K562 (cell line): ENCODE measurements around the gene CENPU. TPM values are rescaled to one million over a fixed set of nuclear protein-coding genes. Genes with fewer than 3 reads are reported as not detected.

Experiments
- ARNT ChIP-seq, 2 experiments: fragments of 450-650 bp; IDR thresholded peaks; 2 replicates each; pipeline ENCODE4 v1.6.1; 2016; ENCODE audit warnings: mild to moderate bottlenecking in 1 of 2
- CBX8 ChIP-seq: fragments of 200-600 bp; sonication (generic); IDR thresholded peaks from 2 replicates; pipeline ENCODE4 v1.6.1; 2012; ENCODE audit warnings: borderline replicate concordance, mixed run types, low read depth, mild to moderate bottlenecking, moderate library complexity, mixed read lengths, low read length, control low read depth, inconsistent platforms; ENCODE audit not compliant: poor library complexity, severe bottlenecking; ENCODE audit errors: extremely low read depth
- DACH1 ChIP-seq: fragments of 450-650 bp; IDR thresholded peaks from 2 replicates; pipeline ENCODE4 v1.6.1; 2018; ENCODE audit not compliant: partially characterized antibody
- DMBX1 ChIP-seq: fragments of 250-450 bp; sonication (Bioruptor Pico); IDR thresholded peaks from 2 replicates; pipeline ENCODE4 v1.8.0; 2022; ENCODE audit warnings: inconsistent platforms, mild to moderate bottlenecking, moderate library complexity, borderline replicate concordance
- HEY1 ChIP-seq: fragments of 250-450 bp; sonication (Bioruptor Pico); IDR thresholded peaks from 2 replicates; pipeline ENCODE4 v1.5.0; 2020; ENCODE audit warnings: mild to moderate bottlenecking, moderate library complexity, borderline replicate concordance
- SRSF1 ChIP-seq: fragments of 200-400 bp; formaldehyde crosslinking; IDR thresholded peaks from 2 replicates; pipeline ENCODE4 v1.6.1; 2017; ENCODE audit warnings: mild to moderate bottlenecking, low read depth, low read length, moderate library complexity
- polyA plus RNA-seq, 8 experiments: library from polyadenylated mRNA; depleted of rRNA in 4 of 8; stranded (reverse) in 5 of 8; unstranded in 3 of 8; fragments of >200 nt; fragmentation: Nextera tagmentation in 2 of 8; fragmentation: Illumina TruSeq in 1 of 8; extraction: Ambion mirVana in 2 of 8; extraction: Trizol in 1 of 8; gene quantifications; 2 replicates each; pipeline versions ENCODE4 v1.2.1 to v1.2.3, GENCODE V29; 2011 to 2014; ENCODE audit warnings: inconsistent platforms in 1 of 8, missing spikeins in 1 of 8
- total RNA-seq, 7 experiments: library from RNA; depleted of rRNA in 6 of 7; stranded (reverse); fragments of >200 nt in 6 of 7; fragmentation: Illumina TruSeq in 2 of 7; extraction: Trizol in 2 of 7; gene quantifications; 2 replicates each; pipeline versions ENCODE4 v1.2.1 to v1.2.3, GENCODE V29; 2011 to 2021; ENCODE audit warnings: low replicate concordance in 1 of 7
- TF ChIP-seq, protein P1 (sequence below): fragments of 450-650 bp; IDR thresholded peaks from 2 replicates; pipeline ENCODE4 v1.6.1; 2016; ENCODE audit warnings: mild to moderate bottlenecking, moderate library complexity
- TF ChIP-seq, protein P2 (sequence below): fragments of 250-450 bp; sonication (Bioruptor Pico); IDR thresholded peaks from 2 replicates; pipeline ENCODE4 v1.8.0; 2021; ENCODE audit warnings: moderate library complexity, mild to moderate bottlenecking, inconsistent platforms
- TF ChIP-seq, protein P3 (sequence below): fragments of 250-450 bp; sonication (Bioruptor Pico); IDR thresholded peaks from 2 replicates; pipeline ENCODE4 v1.5.0; 2021; ENCODE audit warnings: mild to moderate bottlenecking, borderline replicate concordance

Gene CENPU
- total and polyA plus RNA-seq, 9 of the 15 experiments (the other 6 are each of a cell fraction or from before 2014, with no cell fraction given) = 39.4 to 98.7 (median 84.3) TPM

DNA sequence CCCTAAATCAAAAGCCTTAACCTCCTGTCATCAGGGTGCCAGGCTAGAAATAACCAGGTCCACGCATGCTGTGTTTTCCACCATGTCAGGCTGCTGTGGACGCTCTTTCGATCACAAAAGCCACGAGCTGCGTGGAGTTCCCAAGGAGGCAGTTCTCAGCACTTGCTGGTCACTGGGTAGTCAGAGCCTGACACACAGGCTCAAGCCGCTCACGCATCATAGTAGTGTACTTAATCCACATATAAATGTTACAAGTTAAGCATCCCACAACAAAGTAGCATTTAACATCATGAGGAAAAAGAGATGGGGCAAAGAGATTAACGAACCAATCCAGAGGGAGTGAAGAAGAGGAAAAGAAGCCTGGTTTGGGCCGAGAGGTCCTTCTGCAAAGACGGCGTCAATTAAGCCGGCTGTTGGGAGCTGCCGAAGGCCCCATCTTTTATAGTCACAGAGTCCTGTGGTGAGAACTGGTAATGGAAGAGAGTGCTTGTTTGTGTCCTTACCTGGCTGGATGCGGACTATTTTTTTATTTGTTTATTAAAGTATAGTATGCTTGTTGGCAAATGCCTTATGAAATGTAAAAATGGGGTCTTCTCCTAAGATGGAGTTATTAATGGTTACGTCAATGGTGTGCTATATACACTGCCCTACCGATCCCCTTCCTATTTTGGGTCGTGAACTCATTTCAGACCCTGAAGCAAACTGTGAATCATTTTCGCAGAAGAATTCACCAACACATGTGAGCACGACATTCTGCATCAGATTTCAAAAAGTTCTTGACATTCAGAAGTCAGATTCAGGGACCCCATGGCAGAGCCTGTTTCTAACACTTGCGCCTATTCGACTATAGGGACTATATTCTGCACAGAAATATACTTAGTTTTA, 83.7 kb downstream of the CENPU start (continued):
- TF ChIP-seq, protein P1, sequence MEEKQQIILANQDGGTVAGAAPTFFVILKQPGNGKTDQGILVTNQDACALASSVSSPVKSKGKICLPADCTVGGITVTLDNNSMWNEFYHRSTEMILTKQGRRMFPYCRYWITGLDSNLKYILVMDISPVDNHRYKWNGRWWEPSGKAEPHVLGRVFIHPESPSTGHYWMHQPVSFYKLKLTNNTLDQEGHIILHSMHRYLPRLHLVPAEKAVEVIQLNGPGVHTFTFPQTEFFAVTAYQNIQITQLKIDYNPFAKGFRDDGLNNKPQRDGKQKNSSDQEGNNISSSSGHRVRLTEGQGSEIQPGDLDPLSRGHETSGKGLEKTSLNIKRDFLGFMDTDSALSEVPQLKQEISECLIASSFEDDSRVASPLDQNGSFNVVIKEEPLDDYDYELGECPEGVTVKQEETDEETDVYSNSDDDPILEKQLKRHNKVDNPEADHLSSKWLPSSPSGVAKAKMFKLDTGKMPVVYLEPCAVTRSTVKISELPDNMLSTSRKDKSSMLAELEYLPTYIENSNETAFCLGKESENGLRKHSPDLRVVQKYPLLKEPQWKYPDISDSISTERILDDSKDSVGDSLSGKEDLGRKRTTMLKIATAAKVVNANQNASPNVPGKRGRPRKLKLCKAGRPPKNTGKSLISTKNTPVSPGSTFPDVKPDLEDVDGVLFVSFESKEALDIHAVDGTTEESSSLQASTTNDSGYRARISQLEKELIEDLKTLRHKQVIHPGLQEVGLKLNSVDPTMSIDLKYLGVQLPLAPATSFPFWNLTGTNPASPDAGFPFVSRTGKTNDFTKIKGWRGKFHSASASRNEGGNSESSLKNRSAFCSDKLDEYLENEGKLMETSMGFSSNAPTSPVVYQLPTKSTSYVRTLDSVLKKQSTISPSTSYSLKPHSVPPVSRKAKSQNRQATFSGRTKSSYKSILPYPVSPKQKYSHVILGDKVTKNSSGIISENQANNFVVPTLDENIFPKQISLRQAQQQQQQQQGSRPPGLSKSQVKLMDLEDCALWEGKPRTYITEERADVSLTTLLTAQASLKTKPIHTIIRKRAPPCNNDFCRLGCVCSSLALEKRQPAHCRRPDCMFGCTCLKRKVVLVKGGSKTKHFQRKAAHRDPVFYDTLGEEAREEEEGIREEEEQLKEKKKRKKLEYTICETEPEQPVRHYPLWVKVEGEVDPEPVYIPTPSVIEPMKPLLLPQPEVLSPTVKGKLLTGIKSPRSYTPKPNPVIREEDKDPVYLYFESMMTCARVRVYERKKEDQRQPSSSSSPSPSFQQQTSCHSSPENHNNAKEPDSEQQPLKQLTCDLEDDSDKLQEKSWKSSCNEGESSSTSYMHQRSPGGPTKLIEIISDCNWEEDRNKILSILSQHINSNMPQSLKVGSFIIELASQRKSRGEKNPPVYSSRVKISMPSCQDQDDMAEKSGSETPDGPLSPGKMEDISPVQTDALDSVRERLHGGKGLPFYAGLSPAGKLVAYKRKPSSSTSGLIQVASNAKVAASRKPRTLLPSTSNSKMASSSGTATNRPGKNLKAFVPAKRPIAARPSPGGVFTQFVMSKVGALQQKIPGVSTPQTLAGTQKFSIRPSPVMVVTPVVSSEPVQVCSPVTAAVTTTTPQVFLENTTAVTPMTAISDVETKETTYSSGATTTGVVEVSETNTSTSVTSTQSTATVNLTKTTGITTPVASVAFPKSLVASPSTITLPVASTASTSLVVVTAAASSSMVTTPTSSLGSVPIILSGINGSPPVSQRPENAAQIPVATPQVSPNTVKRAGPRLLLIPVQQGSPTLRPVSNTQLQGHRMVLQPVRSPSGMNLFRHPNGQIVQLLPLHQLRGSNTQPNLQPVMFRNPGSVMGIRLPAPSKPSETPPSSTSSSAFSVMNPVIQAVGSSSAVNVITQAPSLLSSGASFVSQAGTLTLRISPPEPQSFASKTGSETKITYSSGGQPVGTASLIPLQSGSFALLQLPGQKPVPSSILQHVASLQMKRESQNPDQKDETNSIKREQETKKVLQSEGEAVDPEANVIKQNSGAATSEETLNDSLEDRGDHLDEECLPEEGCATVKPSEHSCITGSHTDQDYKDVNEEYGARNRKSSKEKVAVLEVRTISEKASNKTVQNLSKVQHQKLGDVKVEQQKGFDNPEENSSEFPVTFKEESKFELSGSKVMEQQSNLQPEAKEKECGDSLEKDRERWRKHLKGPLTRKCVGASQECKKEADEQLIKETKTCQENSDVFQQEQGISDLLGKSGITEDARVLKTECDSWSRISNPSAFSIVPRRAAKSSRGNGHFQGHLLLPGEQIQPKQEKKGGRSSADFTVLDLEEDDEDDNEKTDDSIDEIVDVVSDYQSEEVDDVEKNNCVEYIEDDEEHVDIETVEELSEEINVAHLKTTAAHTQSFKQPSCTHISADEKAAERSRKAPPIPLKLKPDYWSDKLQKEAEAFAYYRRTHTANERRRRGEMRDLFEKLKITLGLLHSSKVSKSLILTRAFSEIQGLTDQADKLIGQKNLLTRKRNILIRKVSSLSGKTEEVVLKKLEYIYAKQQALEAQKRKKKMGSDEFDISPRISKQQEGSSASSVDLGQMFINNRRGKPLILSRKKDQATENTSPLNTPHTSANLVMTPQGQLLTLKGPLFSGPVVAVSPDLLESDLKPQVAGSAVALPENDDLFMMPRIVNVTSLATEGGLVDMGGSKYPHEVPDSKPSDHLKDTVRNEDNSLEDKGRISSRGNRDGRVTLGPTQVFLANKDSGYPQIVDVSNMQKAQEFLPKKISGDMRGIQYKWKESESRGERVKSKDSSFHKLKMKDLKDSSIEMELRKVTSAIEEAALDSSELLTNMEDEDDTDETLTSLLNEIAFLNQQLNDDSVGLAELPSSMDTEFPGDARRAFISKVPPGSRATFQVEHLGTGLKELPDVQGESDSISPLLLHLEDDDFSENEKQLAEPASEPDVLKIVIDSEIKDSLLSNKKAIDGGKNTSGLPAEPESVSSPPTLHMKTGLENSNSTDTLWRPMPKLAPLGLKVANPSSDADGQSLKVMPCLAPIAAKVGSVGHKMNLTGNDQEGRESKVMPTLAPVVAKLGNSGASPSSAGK = peak; percentile 42; the same call in 1 of the 2 replicates
- TF ChIP-seq DMBX1 (CRISPR knock-in tag) (no peak), CBX8 (no peak), HEY1 (CRISPR knock-in tag) (no peak), ARNT (IDR thresholded peaks at IDR 0.05) (no peak), DACH1 (no peak), SRSF1 (no peak)
- TF ChIP-seq, protein P2, sequence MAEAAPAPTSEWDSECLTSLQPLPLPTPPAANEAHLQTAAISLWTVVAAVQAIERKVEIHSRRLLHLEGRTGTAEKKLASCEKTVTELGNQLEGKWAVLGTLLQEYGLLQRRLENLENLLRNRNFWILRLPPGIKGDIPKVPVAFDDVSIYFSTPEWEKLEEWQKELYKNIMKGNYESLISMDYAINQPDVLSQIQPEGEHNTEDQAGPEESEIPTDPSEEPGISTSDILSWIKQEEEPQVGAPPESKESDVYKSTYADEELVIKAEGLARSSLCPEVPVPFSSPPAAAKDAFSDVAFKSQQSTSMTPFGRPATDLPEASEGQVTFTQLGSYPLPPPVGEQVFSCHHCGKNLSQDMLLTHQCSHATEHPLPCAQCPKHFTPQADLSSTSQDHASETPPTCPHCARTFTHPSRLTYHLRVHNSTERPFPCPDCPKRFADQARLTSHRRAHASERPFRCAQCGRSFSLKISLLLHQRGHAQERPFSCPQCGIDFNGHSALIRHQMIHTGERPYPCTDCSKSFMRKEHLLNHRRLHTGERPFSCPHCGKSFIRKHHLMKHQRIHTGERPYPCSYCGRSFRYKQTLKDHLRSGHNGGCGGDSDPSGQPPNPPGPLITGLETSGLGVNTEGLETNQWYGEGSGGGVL (CRISPR knock-in tag) = no peak
- TF ChIP-seq, protein P3, sequence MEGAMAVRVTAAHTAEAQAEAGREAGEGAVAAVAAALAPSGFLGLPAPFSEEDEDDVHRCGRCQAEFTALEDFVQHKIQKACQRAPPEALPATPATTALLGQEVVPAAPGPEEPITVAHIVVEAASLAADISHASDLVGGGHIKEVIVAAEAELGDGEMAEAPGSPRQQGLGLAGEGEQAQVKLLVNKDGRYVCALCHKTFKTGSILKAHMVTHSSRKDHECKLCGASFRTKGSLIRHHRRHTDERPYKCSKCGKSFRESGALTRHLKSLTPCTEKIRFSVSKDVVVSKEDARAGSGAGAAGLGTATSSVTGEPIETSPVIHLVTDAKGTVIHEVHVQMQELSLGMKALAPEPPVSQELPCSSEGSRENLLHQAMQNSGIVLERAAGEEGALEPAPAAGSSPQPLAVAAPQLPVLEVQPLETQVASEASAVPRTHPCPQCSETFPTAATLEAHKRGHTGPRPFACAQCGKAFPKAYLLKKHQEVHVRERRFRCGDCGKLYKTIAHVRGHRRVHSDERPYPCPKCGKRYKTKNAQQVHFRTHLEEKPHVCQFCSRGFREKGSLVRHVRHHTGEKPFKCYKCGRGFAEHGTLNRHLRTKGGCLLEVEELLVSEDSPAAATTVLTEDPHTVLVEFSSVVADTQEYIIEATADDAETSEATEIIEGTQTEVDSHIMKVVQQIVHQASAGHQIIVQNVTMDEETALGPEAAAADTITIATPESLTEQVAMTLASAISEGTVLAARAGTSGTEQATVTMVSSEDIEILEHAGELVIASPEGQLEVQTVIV (CRISPR knock-in tag) = no peak
